ENCODE results near the gene LOXL1. TPM values are rescaled to one million over a fixed set of nuclear protein-coding genes. Genes with fewer than 3 reads are reported as not detected.

The LOXL1 gene
- total RNA-seq, 2 experiments from 2014 or later = not detected

- H3K27ac ChIP-seq (ENCODE audit: low read depth, low read length, poor library complexity, severe bottlenecking) = no peak overlapping the region
- no TSS peak for BruUV-seq (replicated peaks)
- ChIA-PET POLR2A (interaction anchor here (0.6 kb wide), 1 partner anchor 611 kb away, joined by 5 read pairs; no protein-coding TSS in a partner anchor), CTCF (ENCODE audit: unreplicated experiment) (no interaction called here)
- H2AFZ ChIP-seq (ENCODE audit: low read length) = no peak overlapping the region
- H3K4me3 ChIP-seq (ENCODE audit: low read depth, low read length, poor library complexity, severe bottlenecking) = no peak overlapping the region
- no peak for TF ChIP-seq CTCF (conservative IDR thresholded peaks at IDR 0.05; ENCODE audit: low read length)
- TF ChIP-seq EZH2phosphoT487 (IDR thresholded peaks at IDR 0.05; ENCODE audit: borderline replicate concordance, low read depth, low read length) = no peak
- DNase-seq (ENCODE audit: low spot score) = no peak
- H3K9me2 ChIP-seq (ENCODE audit: insufficient read depth, low read length) = no peaks in the 10 kb centered on the region
- H3K36me3 ChIP-seq (ENCODE audit: insufficient read depth, low read length) = no peaks in the 10 kb centered on the region
- no peaks in the 10 kb centered on the region for H3K79me2 ChIP-seq (ENCODE audit: insufficient read depth, low read depth, low read length)
- H3K9me3 ChIP-seq (ENCODE audit: low read length) = no peaks in the 10 kb centered on the region
- no peaks in the 10 kb centered on the region for H3K4me1 ChIP-seq (ENCODE audit: insufficient read depth, low read length, poor library complexity, severe bottlenecking)
- no peaks in the 10 kb centered on the region for H4K20me1 ChIP-seq (ENCODE audit: insufficient read depth, low read length)
- intact Hi-C loops (cut with micrococcal nuclease; ENCODE audit: unreplicated experiment) = loop anchor here (1.0 kb wide), 1 partner anchor 34 kb away; no protein-coding TSS in a partner anchor
- H3K4me2 ChIP-seq (ENCODE audit: low read length) = no peak overlapping the region
Observed at GRCh38 chr15:73908822-73909122, 17.5 kb upstream of the LOXL1 start.

GRCh38 chr15:73909651-73910050 is 16.6 kb upstream of the LOXL1 start:
- POLR2A ChIA-PET = interaction anchor here (0.6 kb wide), 1 partner anchor 610 kb away, joined by 5 read pairs; no protein-coding TSS in a partner anchor
- intact Hi-C loops (cut with micrococcal nuclease; ENCODE audit: unreplicated experiment) = no loop called here
- no TSS peak for BruUV-seq (replicated peaks)

More at GRCh38 chr15:73909651-73910050, 16.6 kb upstream of the LOXL1 start:
- Histone ChIP-seq H3K36me3 (ENCODE audit: insufficient read depth, low read length) (no peaks in the 10 kb centered on the region), H3K9me2 (ENCODE audit: insufficient read depth, low read length) (no peaks in the 10 kb centered on the region), H3K4me1 (ENCODE audit: insufficient read depth, low read length, poor library complexity, severe bottlenecking) (no peaks in the 10 kb centered on the region), H2AFZ (ENCODE audit: low read length) (no peak overlapping the region), H3K79me2 (ENCODE audit: insufficient read depth, low read depth, low read length) (no peaks in the 10 kb centered on the region), H4K20me1 (ENCODE audit: insufficient read depth, low read length) (no peaks in the 10 kb centered on the region), H3K27ac (ENCODE audit: low read depth, low read length, poor library complexity, severe bottlenecking) (no peak overlapping the region), H3K9me3 (ENCODE audit: low read length) (no peaks in the 10 kb centered on the region), H3K4me3 (ENCODE audit: low read depth, low read length, poor library complexity, severe bottlenecking) (no peak overlapping the region), H3K4me2 (ENCODE audit: low read length) (no peak overlapping the region)
- DNase-seq (ENCODE audit: low spot score) = no peak
- CTCF ChIA-PET (ENCODE audit: unreplicated experiment) = no interaction called here
- TF ChIP-seq CTCF (conservative IDR thresholded peaks at IDR 0.05; ENCODE audit: low read length) (no peak), EZH2phosphoT487 (IDR thresholded peaks at IDR 0.05; ENCODE audit: borderline replicate concordance, low read depth, low read length) (no peak)
